Endothelial cell of umbilical vein (primary cell): ENCODE results near the gene FIZ1. TPM values are rescaled to one million over a fixed set of nuclear protein-coding genes. Genes with fewer than 3 reads are reported as not detected.
A peak's percentile ranks its signal among the peaks of the same experiment; 100 is the strongest.

ENCODE experiments used
- BruUV-seq: library from RNA; stranded (reverse); fragments of 400-500 nt; replicated peaks from 2 replicates; lab custom pipeline; 2021; lab: Mats Ljungman, UMichigan
- CTCF ChIA-PET: fragments of 300-600, 350-600 bp; sonication (Branson Sonifier 250); formaldehyde crosslinking; loops from one replicate; lab custom pipeline; 2021; ENCODE audit warnings: antibody characterized with exemption, inconsistent platforms; lab: Charles Lee
- POLR2A ChIA-PET: fragments of 300-600, 350-600 bp; sonication (Branson Sonifier 250); formaldehyde crosslinking; loops from one replicate; lab custom pipeline; 2021; ENCODE audit warnings: antibody characterized with exemption, inconsistent platforms; lab: Charles Lee
- DNase-seq: peaks from one replicate; pipeline ENCODE4 v3.0.0-alpha.2; 2011; ENCODE audit warnings: low read depth, low spot score
- FAIRE-seq: peaks from 2 replicates; lab custom pipeline; 2011; peaks lifted over from hg19 to GRCh38; lab: Jason Lieb, UNC
- H2AFZ ChIP-seq: 2 replicates; pipeline ENCODE4 v1.6.0; 2012; ENCODE audit warnings: low read depth, low read length, control low read depth, inconsistent platforms
- H3K27ac ChIP-seq: 2 replicates; pipeline ENCODE4 v1.5.1; 2011; ENCODE audit warnings: low read depth, mild to moderate bottlenecking, control low read depth, low read length, moderate library complexity; ENCODE audit not compliant: insufficient read depth
- H3K27me3 ChIP-seq, 2 experiments: 2 replicates each; pipeline versions ENCODE4 v1.6.0 to v1.6.1; 2011; ENCODE audit warnings: low read length in 2 of 2, mixed read lengths in 1 of 2; ENCODE audit not compliant: control insufficient read depth in 2 of 2, insufficient read depth in 2 of 2
- H3K36me3 ChIP-seq, 2 experiments: 2 replicates in 1 of 2; 3 replicates in 1 of 2; pipeline ENCODE4 v1.5.1; 2011; ENCODE audit warnings: low read length in 2 of 2, mild to moderate bottlenecking in 1 of 2, moderate library complexity in 1 of 2; ENCODE audit not compliant: control insufficient read depth in 2 of 2, insufficient read depth in 2 of 2; ENCODE audit errors: extremely low read depth in 1 of 2
- H3K4me1 ChIP-seq: 3 replicates; pipeline ENCODE4 v1.5.1; 2011; ENCODE audit warnings: mild to moderate bottlenecking, low read length; ENCODE audit not compliant: control insufficient read depth, insufficient read depth; ENCODE audit errors: extremely low read depth
- H3K4me2 ChIP-seq: 2 replicates; pipeline ENCODE4 v1.6.1; 2011; ENCODE audit warnings: low read length, control low read depth, mixed read lengths; ENCODE audit not compliant: insufficient read depth
- H3K4me3 ChIP-seq, 3 experiments: fragments of 200-600 bp in 1 of 3; sonication (generic), shearing (Covaris generic) in 1 of 3; replicated peaks in 1 of 3; 2 replicates each; pipeline ENCODE4 v1.5.1; 2011 to 2016; ENCODE audit warnings: control low read depth in 3 of 3, low read length in 3 of 3, mild to moderate bottlenecking in 2 of 3, inconsistent platforms in 1 of 3, low read depth in 1 of 3, moderate library complexity in 1 of 3; ENCODE audit not compliant: insufficient read depth in 1 of 3
- H3K79me2 ChIP-seq: 2 replicates; pipeline ENCODE4 v1.6.0; 2012; ENCODE audit warnings: low read length, inconsistent platforms; ENCODE audit not compliant: control insufficient read depth, insufficient read depth
- H3K9ac ChIP-seq: replicated peaks from 2 replicates; pipeline ENCODE3; 2011; ENCODE audit warnings: low read length, control low read depth; ENCODE audit not compliant: insufficient read depth; ENCODE audit errors: extremely low read depth
- H3K9me1 ChIP-seq: replicated peaks from 3 replicates; pipeline ENCODE4 v1.6.0; 2011; ENCODE audit warnings: mild to moderate bottlenecking, low read length; ENCODE audit not compliant: control insufficient read depth, insufficient read depth; ENCODE audit errors: extremely low read depth
- H3K9me3 ChIP-seq: replicated peaks from 2 replicates; pipeline ENCODE4 v1.5.1; 2012; ENCODE audit warnings: low read length, inconsistent platforms; ENCODE audit not compliant: control insufficient read depth, insufficient read depth
- H4K20me1 ChIP-seq: replicated peaks from 2 replicates; pipeline ENCODE3; 2011; ENCODE audit warnings: mild to moderate bottlenecking, low read length; ENCODE audit not compliant: control insufficient read depth, insufficient read depth; ENCODE audit errors: extremely low read depth
- EZH2 ChIP-seq: IDR thresholded peaks from 2 replicates; pipeline ENCODE4 v1.6.1; 2012; ENCODE audit warnings: borderline replicate concordance, low read depth, mild to moderate bottlenecking, moderate library complexity, low read length, inconsistent platforms; ENCODE audit not compliant: severe bottlenecking
- FOS ChIP-seq: IDR thresholded peaks from 2 replicates; pipeline ENCODE4 v1.6.1; 2011; ENCODE audit warnings: mild to moderate bottlenecking, low read length, moderate library complexity, borderline replicate concordance; ENCODE audit not compliant: insufficient read depth
- GATA2 ChIP-seq: IDR thresholded peaks from 2 replicates; pipeline ENCODE4 v1.7.0; 2011; ENCODE audit warnings: low read depth, mild to moderate bottlenecking, moderate library complexity, mixed read lengths, low read length; ENCODE audit not compliant: insufficient read length, insufficient read depth
- JUN ChIP-seq: IDR thresholded peaks from 2 replicates; pipeline ENCODE4 v1.6.1; 2011; ENCODE audit warnings: borderline replicate concordance, low read depth; ENCODE audit not compliant: insufficient read length, insufficient read depth
- MYC ChIP-seq: IDR thresholded peaks from one replicate; pipeline ENCODE4 v1.6.1; 2011; ENCODE audit warnings: mild to moderate bottlenecking, low read depth, low read length
- POLR2A ChIP-seq: IDR thresholded peaks from 2 replicates; pipeline ENCODE4 v1.6.1; 2012; ENCODE audit warnings: low read depth, mild to moderate bottlenecking, control low read depth, low read length
- POLR2AphosphoS5 ChIP-seq: IDR thresholded peaks from 2 replicates; pipeline ENCODE4 v1.6.1; 2012; ENCODE audit warnings: low read depth, mild to moderate bottlenecking, control low read depth, low read length, moderate library complexity; ENCODE audit not compliant: insufficient read depth
- dilution Hi-C: fragments of 300-500 bp; cut with MboI; formaldehyde crosslinking; loops from one replicate; pipeline ENCODE4 v1.15.0; 2019; ENCODE audit warnings: low sequenced_read_pairs; ENCODE audit not compliant: extremely low pct_ligation_motif_present
- intact Hi-C: fragments of 100-400 bp; cut with micrococcal nuclease; formaldehyde crosslinking; loops from one replicate; pipeline ENCODE4 v1.10.0; 2022
- polyA plus RNA-seq, 4 experiments: library from polyadenylated mRNA; depleted of rRNA in 3 of 4; stranded (reverse) in 3 of 4; unstranded in 1 of 4; fragments of >200 nt; gene quantifications; 2 replicates each; pipeline versions ENCODE4 v1.2.1 to v1.2.3, GENCODE V29; 2011 to 2012; ENCODE audit warnings: missing spikeins in 1 of 4
- total RNA-seq: library from RNA; stranded (reverse); gene quantifications from 2 replicates; pipeline ENCODE4 v1.2.3, GENCODE V29; 2021
- TF ChIP-seq, protein P1 (sequence below), 2 donors: IDR thresholded peaks; 1 replicate in 1 of 2; 2 replicates in 1 of 2; pipeline ENCODE4 v1.5.1; 2011; ENCODE audit warnings: low read length in 2 of 2, mild to moderate bottlenecking in 2 of 2, moderate library complexity in 2 of 2, control low read depth in 1 of 2, inconsistent platforms in 1 of 2, low read depth in 1 of 2; ENCODE audit not compliant: insufficient read depth in 1 of 2; ENCODE audit errors: extremely low read depth in 1 of 2
- TF ChIP-seq, protein P2 (sequence below): IDR thresholded peaks from 2 replicates; pipeline ENCODE4 v1.6.1; 2011; ENCODE audit not compliant: insufficient read depth, insufficient read length

The FIZ1 gene
- total and polyA plus RNA-seq, 2 donors (not counting 3 experiments of a cell fraction or from before 2014, with no cell fraction given), result 6.6 to 15.6 TPM

DNA sequence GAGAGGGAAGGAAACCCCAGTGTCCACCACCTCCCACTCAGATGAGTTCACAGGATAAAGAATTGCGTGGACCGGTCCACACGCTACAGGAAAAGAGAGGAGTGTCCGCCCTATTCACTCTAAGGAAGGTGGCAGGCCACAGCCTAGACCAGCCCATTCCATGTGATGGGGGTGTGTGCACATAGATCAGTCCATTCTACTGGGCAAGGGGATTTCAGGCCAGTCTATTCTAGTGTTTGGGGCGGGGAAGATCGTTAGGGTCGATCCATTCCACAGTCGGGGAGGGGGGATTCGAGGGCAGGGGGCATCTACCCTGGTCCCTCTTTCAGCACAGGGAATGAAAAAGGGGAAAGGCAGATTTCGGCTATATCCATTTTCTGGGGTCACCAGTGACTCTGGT, 7.8 kb downstream of the FIZ1 start:
- DNase-seq (no peak), FAIRE-seq (no peak)
- TSS peak; percentile 54 for BruUV-seq
- Histone ChIP-seq H3K4me2 (no peak overlapping the region), H3K27ac (no peak overlapping the region), H3K27me3 (no peaks in the 10 kb centered on the region), H3K4me3 (no peak overlapping the region), H3K4me1 (no peaks in the 10 kb centered on the region), H3K9me3 (no peaks in the 10 kb centered on the region), H4K20me1 (no peaks in the 10 kb centered on the region), H2AFZ (no peak overlapping the region), H3K79me2 (no peaks in the 10 kb centered on the region), H3K9me1 (no peaks in the 10 kb centered on the region), H3K9ac (no peak overlapping the region), H3K36me3 (peaks cover 3 to 16% of the 10 kb centered on the region in 2 experiments)
- ChIA-PET CTCF (no interaction called here), POLR2A (no interaction called here)
- intact Hi-C loops, result no loop called here
- dilution Hi-C loops, result no loop called here
- no peak for TF ChIP-seq JUN
- TF ChIP-seq EZH2, result no peak
- TF ChIP-seq GATA2, result no peak
- TF ChIP-seq FOS, result no peak
- TF ChIP-seq, protein P1, sequence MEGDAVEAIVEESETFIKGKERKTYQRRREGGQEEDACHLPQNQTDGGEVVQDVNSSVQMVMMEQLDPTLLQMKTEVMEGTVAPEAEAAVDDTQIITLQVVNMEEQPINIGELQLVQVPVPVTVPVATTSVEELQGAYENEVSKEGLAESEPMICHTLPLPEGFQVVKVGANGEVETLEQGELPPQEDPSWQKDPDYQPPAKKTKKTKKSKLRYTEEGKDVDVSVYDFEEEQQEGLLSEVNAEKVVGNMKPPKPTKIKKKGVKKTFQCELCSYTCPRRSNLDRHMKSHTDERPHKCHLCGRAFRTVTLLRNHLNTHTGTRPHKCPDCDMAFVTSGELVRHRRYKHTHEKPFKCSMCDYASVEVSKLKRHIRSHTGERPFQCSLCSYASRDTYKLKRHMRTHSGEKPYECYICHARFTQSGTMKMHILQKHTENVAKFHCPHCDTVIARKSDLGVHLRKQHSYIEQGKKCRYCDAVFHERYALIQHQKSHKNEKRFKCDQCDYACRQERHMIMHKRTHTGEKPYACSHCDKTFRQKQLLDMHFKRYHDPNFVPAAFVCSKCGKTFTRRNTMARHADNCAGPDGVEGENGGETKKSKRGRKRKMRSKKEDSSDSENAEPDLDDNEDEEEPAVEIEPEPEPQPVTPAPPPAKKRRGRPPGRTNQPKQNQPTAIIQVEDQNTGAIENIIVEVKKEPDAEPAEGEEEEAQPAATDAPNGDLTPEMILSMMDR (IDR thresholded peaks at IDR 0.05; ENCODE audit: extremely low read depth in 1 of 2, insufficient read depth in 1 of 2, low read depth in 1 of 2, low read length in 2 of 2), result no peak
- no peak for TF ChIP-seq POLR2AphosphoS5
- TF ChIP-seq POLR2A, result no peak
- TF ChIP-seq MYC, result no peak
- TF ChIP-seq, protein P2, sequence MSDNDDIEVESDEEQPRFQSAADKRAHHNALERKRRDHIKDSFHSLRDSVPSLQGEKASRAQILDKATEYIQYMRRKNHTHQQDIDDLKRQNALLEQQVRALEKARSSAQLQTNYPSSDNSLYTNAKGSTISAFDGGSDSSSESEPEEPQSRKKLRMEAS, result no peak
